Activated naive CD4-positive, alpha-beta T cell treated with anti-CD3 and anti-CD28 coated beads, Interleukin-2, amount 50 U/mL, for 24 hours (primary cell): Measurements from ENCODE around the gene MYOF.
A peak's percentile ranks its signal among the peaks of the same experiment; 100 is the strongest.
"Not testable (repeated sequence)": the region's sequence is repeated elsewhere in the genome, so short reads cannot be mapped to it uniquely, and the experiment has no call there.

Experiments
- H3K27ac Mint-ChIP-seq: one replicate; pipeline ENCODE4 v1.8.0; 2021; ENCODE audit warnings: mild to moderate bottlenecking, mixed read lengths
- H3K27me3 Mint-ChIP-seq: one replicate; pipeline ENCODE4 v1.8.0; 2021; ENCODE audit warnings: mixed read lengths
- H3K36me3 Mint-ChIP-seq: one replicate; pipeline ENCODE4 v1.8.0; 2021; ENCODE audit warnings: mixed read lengths
- H3K4me1 Mint-ChIP-seq: one replicate; pipeline ENCODE4 v1.8.0; 2021; ENCODE audit warnings: mixed read lengths
- H3K4me3 Mint-ChIP-seq: one replicate; pipeline ENCODE4 v1.8.0; 2021; ENCODE audit warnings: mild to moderate bottlenecking, mixed read lengths
- H3K9me3 Mint-ChIP-seq: one replicate; pipeline ENCODE4 v1.8.0; 2021; ENCODE audit warnings: mixed read lengths

Gene MYOF

DNA sequence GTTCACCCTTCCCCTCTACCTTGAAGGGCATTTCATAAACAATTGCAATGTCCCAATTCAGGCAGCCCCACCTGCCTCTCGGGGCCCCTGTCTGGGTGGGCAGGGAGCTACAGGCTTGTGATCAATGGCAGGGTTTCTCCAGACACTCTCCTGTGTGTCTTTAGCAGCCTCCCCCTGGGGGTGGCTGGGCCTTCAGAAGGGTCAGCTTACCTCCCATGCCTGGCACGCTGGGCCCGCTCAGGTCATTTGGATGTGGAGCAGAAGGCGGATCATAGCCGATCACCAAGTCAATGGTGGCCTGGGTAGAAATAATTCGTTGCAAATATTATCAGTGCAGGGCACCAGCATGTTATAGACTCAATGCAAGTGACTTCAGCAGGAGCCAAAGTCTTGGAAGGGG, 56.3 kb downstream of the MYOF start:
- no peak overlapping the region for H3K4me3 Mint-ChIP-seq

DNA sequence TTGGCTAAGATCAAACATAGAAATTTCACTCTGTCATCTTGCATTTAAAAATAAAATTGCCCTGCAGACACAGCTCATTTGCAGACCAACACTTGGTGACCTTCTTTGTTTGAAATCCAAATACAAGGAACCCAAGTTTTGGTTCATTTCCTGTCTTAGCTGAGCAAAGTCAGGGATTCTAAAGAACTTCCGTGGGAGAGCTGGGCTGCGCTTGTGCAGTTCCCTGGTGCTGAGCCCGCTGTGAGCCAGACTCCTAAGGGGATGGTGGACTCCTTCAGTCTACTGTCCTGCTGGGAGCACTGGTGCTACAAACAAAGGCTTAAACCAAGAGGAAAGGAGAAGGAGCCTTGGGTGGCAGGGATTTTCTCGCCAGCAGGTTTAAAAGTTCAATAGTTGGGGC, 60.0 kb downstream of the MYOF start:
- Mint-ChIP-seq H3K27ac (no peak overlapping the region), H3K4me1 (peaks cover 11% of the 10 kb centered on the region)

More for the DNA sequence above, 56.3 kb downstream of the MYOF start:
- Mint-ChIP-seq H3K27me3 (no peaks in the 10 kb centered on the region), H3K36me3 (peaks cover 2% of the 10 kb centered on the region), H3K4me1 (peaks cover 16% of the 10 kb centered on the region), H3K27ac (no peak overlapping the region), H3K9me3 (no peaks in the 10 kb centered on the region)

DNA sequence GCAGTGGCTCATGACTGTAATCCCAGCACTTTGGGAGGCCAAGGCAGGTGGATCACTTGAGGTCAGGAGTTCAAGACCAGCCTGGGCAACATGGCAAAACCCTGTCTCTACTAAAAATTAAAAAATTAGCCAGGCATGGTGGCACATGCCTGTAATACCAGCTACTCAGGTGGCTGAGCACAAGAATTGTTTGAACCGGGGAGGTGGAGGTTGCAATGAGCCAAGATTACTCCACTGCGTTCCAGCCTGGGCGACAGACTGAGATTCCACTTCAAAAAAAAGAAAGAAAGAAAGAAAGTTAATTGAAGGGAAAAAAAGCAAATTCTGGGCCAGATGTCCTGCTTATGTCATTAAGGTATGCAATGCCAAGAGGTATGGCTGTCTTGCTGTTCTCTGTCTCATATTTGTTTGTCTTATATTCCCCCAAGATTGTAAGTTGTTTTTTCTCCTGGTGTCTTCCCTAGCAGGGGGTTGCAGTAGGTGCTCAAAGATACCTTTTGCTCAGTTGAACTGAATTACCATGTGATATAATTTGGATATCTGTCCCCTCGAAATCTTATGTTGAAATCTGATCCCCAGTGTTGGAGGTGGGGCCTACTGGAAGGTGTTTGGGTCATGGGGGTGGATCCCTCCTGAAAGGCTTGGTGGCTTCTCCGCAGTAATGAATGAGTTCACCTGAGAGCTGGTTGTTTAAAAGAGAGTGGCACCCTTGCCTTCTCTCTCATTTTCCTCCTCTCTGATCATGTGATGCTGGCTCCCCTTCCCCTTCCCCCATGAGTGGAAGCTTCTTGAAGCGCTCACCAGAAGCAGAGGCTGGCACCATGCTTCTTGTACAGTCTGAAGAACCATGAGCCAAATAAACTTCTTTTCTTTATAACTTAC, 60.9 kb downstream of the MYOF start:
- H3K4me3 Mint-ChIP-seq = no peak overlapping the region
- H3K4me1 Mint-ChIP-seq = peaks cover 11% of the 10 kb centered on the region
- no peaks in the 10 kb centered on the region for H3K36me3 Mint-ChIP-seq
- H3K9me3 Mint-ChIP-seq = no peaks in the 10 kb centered on the region
- H3K27ac Mint-ChIP-seq = no peak overlapping the region
- no peaks in the 10 kb centered on the region for H3K27me3 Mint-ChIP-seq

More for the DNA sequence above, 60.0 kb downstream of the MYOF start:
- Mint-ChIP-seq H3K4me3 (no peak overlapping the region), H3K36me3 (no peaks in the 10 kb centered on the region), H3K9me3 (no peaks in the 10 kb centered on the region), H3K27me3 (no peaks in the 10 kb centered on the region)

DNA sequence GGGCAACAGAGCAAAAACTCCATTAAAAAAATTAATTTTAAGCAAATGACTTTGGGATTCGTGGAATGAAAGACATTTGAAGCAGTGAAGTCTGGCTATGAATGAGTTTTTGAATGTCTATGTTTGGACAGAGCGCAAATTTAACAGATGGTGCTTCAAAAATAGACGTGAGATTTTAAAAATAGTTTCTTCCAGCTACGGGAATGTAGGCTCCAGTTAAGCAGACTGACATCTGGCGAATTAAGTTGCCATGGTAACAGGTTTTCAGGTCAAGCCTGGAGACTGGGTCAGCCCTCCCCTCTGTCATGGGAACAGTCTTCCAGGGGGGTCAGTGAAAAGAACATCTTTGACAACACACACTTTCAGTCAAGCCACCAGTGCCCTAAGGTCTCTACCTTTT, 62.0 kb downstream of the MYOF start:
- Mint-ChIP-seq H3K9me3 (no peaks in the 10 kb centered on the region), H3K4me1 (peaks cover 21% of the 10 kb centered on the region), H3K27me3 (no peaks in the 10 kb centered on the region), H3K27ac (no peak overlapping the region), H3K4me3 (no peak overlapping the region), H3K36me3 (no peaks in the 10 kb centered on the region)

DNA sequence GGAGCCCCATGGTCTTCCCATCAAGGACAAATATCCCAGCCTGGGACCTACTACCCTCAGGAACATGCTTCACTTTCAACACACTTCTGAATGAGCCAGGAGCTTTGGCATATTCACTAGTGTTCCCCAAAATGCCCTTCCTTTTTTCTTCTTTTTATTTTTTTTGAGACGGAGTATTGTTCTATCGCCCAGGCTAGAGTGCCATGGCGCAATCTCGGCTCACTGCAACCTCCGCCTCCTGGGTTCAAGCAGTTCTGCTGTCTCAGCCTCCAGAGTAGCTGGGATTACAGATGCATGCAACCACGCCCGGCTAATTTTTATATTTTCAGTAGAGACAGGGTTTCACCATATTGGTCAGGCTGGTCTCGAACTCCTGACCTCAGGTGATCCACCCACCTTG, 63.1 kb downstream of the MYOF start:
- not testable (repeated sequence) for H3K9me3 Mint-ChIP-seq, H3K27ac Mint-ChIP-seq, H3K36me3 Mint-ChIP-seq, H3K27me3 Mint-ChIP-seq, H3K4me3 Mint-ChIP-seq
- peaks cover 27% of the 10 kb centered on the region for H3K4me1 Mint-ChIP-seq

DNA sequence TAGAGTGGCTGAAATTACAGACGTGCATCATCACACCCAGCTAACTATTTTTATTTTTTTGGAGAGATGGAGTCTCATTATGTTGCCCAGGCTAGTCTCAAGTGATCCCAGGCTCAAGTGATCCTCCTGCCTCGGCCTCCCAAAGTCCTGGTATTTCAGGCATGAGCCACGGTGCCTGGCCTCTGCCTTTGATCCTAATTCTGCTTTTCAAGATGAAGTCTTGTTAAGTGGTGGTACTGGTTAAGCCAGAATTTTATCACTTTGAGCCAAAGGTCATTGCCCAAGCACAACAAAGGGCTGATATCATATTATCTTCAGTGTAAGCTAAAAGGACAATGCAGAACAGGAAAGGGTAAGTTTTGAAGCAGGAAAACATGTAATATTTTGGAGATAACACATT, 64.2 kb downstream of the MYOF start:
- Mint-ChIP-seq H3K27ac (no peak overlapping the region), H3K9me3 (no peaks in the 10 kb centered on the region), H3K27me3 (no peaks in the 10 kb centered on the region), H3K36me3 (no peaks in the 10 kb centered on the region), H3K4me3 (no peak overlapping the region), H3K4me1 (peaks cover 38% of the 10 kb centered on the region)

DNA sequence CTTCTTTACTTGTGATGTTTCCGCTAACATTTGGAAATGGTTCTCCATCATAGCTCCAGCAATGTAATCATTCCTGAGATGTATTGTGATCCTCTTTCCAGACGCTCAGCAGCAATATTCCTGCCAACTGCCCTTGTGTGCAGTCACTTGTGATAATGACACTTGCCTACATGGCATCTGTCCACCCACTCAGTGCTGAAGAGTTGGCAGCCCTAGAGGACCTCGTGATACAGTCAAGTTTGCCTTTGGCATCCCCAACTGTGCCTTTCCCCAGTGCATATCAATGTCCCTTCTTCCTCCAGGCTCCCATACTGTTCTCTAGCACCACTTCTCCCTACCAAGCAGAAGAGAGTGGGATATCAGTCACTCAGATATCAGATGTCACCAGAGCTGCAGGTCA, 64.9 kb downstream of the MYOF start:
- H3K36me3 Mint-ChIP-seq = no peaks in the 10 kb centered on the region
- H3K4me3 Mint-ChIP-seq = no peak overlapping the region
- H3K4me1 Mint-ChIP-seq = peaks cover 45% of the 10 kb centered on the region
- H3K27me3 Mint-ChIP-seq = no peaks in the 10 kb centered on the region
- no peak overlapping the region for H3K27ac Mint-ChIP-seq
- H3K9me3 Mint-ChIP-seq = no peaks in the 10 kb centered on the region

DNA sequence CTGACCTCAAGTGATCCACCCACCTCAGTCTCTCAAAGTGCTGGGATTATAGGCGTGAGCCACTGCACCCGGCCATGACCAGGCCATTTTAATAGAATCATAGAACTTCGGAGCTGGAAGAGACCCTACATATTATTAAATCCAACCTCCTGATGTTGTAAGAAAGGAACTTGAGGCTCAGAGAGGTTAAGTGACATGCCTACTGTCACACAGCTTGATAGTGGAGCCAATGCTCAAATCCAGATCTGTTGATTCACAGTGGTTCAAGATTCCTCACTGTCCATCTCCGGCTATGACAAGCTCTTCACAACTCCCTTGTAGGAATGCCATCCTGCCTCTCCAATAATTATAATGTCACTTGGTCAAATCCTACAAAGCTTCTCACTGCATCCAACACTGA, 65.3 kb downstream of the MYOF start:
- Mint-ChIP-seq H3K27me3 (no peaks in the 10 kb centered on the region), H3K36me3 (no peaks in the 10 kb centered on the region), H3K27ac (no peak overlapping the region), H3K9me3 (no peaks in the 10 kb centered on the region), H3K4me1 (peaks cover 45% of the 10 kb centered on the region), H3K4me3 (no peak overlapping the region)

DNA sequence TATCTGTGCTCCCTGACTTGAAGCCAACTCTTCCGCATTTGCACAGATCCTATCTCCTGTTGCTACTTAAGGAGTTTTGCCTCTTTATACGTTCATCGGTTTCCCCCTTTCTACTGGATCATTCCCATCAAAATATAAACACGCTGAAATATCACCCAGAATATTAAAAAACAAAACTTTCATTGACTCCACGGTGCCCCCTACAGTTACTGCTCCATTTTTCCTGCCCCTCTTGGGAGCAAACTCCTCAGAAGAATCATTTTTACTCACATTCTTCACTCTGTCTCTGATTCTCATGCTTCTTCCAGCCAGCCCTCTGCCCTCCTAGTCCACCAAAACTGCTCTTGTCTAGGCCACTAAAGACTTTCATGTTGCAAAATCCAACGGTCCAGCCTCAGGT, 66.4 kb downstream of the MYOF start:
- Mint-ChIP-seq H3K27me3 (no peaks in the 10 kb centered on the region), H3K4me3 (peak overlapping the region; percentile 1), H3K36me3 (no peaks in the 10 kb centered on the region), H3K27ac (peak overlapping the region; percentile 43), H3K4me1 (peaks cover 49% of the 10 kb centered on the region), H3K9me3 (no peaks in the 10 kb centered on the region)

DNA sequence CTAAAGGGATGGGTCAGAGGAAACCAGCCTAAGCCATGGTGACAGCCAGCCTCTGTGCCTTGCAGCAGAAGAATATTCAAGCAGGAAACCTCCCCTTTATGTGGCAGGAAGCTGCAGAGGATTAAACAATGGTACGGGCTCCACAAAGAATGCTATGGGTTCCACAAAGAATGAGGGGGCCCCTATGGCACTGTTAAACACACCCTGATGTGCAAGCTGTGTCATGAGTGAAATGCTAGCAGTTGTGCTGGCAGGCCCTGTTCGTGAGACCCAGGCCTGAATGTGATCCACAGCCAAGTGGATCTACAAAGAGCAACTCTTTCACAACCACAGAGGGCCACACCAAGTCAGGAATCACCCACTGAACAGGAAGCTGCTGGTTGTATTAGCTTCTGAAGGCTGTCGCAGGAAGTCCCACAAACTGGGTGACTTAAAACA, 68.9 kb downstream of the MYOF start:
- no peaks in the 10 kb centered on the region for H3K27me3 Mint-ChIP-seq
- H3K9me3 Mint-ChIP-seq = no peaks in the 10 kb centered on the region
- peak overlapping the region; percentile 61 for H3K4me3 Mint-ChIP-seq
- H3K36me3 Mint-ChIP-seq = peaks cover 2% of the 10 kb centered on the region
- H3K4me1 Mint-ChIP-seq = peaks cover 72% of the 10 kb centered on the region
- H3K27ac Mint-ChIP-seq = peak overlapping the region; percentile 74

DNA sequence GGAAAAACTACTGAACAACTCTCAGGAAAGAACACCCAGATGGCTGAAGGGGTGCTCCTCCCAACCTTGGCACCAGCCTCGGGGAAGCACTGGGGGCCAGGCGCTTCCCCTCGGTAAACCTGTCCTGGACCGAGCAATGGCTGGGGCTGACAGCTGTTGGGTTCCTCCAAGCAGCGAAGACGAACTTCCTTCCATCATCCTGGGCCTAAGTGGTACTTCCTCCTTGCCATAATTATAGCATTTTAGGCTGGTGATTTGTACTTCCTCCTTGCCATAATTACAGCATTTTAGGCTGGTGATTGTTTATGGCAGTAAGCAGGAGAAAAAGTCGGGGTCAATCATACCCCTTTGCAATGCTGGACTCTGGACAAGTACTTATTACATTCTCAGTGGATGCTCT, 69.3 kb downstream of the MYOF start:
- peaks cover 2% of the 10 kb centered on the region for H3K36me3 Mint-ChIP-seq
- H3K27me3 Mint-ChIP-seq = no peaks in the 10 kb centered on the region
- peak overlapping the region; percentile 74 for H3K27ac Mint-ChIP-seq
- peaks cover 72% of the 10 kb centered on the region for H3K4me1 Mint-ChIP-seq
- H3K4me3 Mint-ChIP-seq = peak overlapping the region; percentile 61
- H3K9me3 Mint-ChIP-seq = no peaks in the 10 kb centered on the region

DNA sequence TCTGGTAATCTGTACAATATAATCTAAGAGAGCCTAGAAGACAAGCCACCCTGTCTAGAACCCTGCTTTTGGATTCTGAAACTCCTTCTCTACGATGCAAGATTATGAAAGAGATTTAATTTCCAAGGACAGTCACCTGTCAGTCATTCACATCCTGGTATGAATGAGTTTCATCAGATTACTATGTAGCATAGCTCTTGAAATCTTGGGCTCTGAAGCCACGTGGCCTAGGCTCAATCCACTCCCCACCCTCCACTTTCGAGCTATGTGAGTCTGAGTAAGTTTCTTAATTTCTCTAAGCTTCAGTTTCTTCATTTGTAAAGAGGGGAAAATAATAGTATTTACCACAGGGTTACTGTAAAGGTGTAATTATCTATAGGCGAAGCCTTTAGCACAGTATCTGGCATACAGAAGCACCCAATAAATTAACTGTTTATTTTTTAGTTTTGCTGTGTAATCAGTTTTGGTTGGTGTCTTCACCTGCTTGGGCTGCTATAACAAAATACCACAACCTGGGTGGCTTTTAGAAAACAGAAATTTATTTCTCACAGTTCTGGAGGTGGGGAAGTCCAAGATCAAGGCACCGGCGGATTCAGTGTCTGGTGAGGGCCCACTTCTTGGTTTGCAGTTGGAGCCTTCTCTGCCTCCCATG, 71.3 kb downstream of the MYOF start:
- Mint-ChIP-seq H3K4me1 (peaks cover 74% of the 10 kb centered on the region), H3K27me3 (no peaks in the 10 kb centered on the region), H3K4me3 (peak overlapping the region; percentile 23), H3K36me3 (peaks cover 2% of the 10 kb centered on the region), H3K27ac (peak overlapping the region; percentile 79), H3K9me3 (no peaks in the 10 kb centered on the region)

DNA sequence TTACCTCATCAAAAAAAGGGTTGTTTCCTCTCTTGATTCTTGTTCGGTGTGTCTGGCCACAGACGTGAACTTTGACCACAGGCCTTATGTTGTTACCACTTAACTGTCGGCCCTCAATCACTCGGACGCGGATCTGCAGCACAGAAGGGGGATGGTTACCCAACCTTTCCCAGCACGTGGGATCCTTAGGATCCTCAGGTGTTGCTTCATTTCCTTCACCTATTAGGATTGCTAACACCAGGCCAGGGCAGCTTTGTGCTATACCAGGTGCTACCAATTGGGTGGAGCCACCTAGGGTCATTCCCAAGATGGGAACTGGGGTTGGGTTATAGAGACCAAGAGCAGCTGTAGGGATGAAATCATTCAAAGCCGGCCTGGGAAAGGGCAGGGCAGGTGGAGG, 73.4 kb downstream of the MYOF start:
- Mint-ChIP-seq H3K27ac (peak overlapping the region; percentile 23), H3K36me3 (peaks cover 3% of the 10 kb centered on the region), H3K9me3 (no peaks in the 10 kb centered on the region), H3K4me1 (peaks cover 58% of the 10 kb centered on the region), H3K27me3 (no peaks in the 10 kb centered on the region), H3K4me3 (no peak overlapping the region)

DNA sequence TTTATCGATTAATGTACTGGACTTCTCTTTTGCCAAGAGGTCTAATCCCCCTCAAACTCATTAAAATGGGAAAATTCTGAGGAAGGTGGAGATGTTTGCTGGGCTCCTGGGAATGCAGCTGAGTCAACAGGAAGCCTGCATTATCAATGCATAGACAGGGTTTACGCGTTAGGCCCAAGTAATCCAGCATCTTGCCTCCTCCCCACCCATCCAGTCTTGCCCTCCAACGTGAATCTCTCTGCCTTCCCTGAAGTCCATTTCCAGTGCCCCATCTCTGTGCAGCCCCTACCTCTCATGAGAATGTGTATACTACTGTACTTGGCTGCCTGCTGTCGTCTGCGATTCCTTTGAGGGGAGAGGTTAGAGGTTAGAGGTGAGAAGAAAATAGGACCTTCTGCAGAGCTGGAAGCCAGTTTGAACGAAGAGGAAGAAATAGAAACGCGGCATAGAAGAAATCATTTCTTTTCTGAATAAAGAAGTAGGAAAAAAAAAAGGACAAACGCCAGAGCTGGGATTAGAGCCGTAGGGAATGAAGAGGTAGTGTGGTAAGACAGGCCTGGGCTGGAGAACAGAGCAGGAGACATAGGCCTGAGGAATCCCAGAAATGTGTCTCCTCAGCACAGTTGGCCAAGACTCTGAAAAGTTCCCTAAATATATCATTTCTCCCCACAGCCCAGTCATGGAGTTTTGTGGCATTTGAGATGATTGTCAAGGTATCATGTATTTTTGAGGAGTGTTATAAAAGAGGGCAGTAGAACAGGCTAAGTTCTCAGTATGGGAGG, 75.6 kb downstream of the MYOF start:
- Mint-ChIP-seq H3K36me3 (peaks cover 3% of the 10 kb centered on the region), H3K4me3 (no peak overlapping the region), H3K4me1 (peaks cover 36% of the 10 kb centered on the region), H3K27me3 (no peaks in the 10 kb centered on the region), H3K9me3 (no peaks in the 10 kb centered on the region), H3K27ac (peak overlapping the region; percentile 8)

DNA sequence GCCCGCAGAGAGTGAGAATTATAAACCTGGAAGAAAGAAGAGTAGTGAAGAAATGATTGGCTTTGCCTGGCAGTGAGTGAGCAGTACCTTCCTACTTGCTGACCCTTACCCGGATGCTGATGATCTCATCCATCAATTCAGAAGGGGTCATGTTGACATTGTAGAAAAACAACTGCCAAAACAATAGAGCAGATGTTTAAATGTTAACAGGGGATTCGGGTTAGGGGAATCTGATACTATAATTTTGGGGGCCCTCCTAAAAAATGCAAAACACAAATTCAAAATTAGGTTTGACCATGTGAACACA, 78.1 kb downstream of the MYOF start:
- no peak overlapping the region for H3K27ac Mint-ChIP-seq
- no peak overlapping the region for H3K4me3 Mint-ChIP-seq
- H3K4me1 Mint-ChIP-seq = peaks cover 10% of the 10 kb centered on the region
- H3K27me3 Mint-ChIP-seq = no peaks in the 10 kb centered on the region
- H3K9me3 Mint-ChIP-seq = no peaks in the 10 kb centered on the region
- peaks cover 2% of the 10 kb centered on the region for H3K36me3 Mint-ChIP-seq
